GM12878 (cell line): ENCODE data around the gene ZFPM1. TPM values are rescaled to one million over a fixed set of nuclear protein-coding genes. Genes with fewer than 3 reads are reported as not detected.

Experiments
- ATAC-seq: fragments of 200-7000 bp; cut with Tn5 transposase; 3 replicates; pipeline ENCODE4 v1.9.1; 2020; ENCODE audit warnings: mild to moderate bottlenecking, moderate library complexity
- BruUV-seq: library from RNA; stranded (reverse); fragments of 400-500 nt; replicated peaks from 2 replicates; lab custom pipeline; 2021; lab: Mats Ljungman, UMichigan
- CTCF ChIA-PET: fragments of 300-600 bp; sonication (Branson Sonifier 250); formaldehyde crosslinking; extraction: SDS; loops from one replicate; lab custom pipeline; 2021; ENCODE audit warnings: inconsistent platforms; lab: Yijun Ruan, JAX
- POLR2A ChIA-PET: fragments of 350-600 bp; formaldehyde crosslinking; extraction: SDS; loops from one replicate; lab custom pipeline; 2021; ENCODE audit warnings: inconsistent platforms; lab: Charles Lee
- RAD21 ChIA-PET: fragments of 300-600 bp; sonication (Branson Sonifier 250); formaldehyde crosslinking; loops from one replicate; lab custom pipeline; 2023; ENCODE audit warnings: antibody characterized with exemption; ENCODE audit not compliant: unreplicated experiment; lab: Charles Lee
- SMC1A ChIA-PET: fragments of 300-600 bp; sonication (Branson Sonifier 250); formaldehyde crosslinking; loops from one replicate; lab custom pipeline; 2023; ENCODE audit not compliant: unreplicated experiment, uncharacterized antibody; lab: Charles Lee
- DNase-seq: peaks from one replicate; pipeline ENCODE4 v3.0.0-alpha.2; 2011; ENCODE audit warnings: low read depth, low spot score
- FAIRE-seq: peaks from 3 replicates; lab custom pipeline; 2011; peaks lifted over from hg19 to GRCh38; lab: Jason Lieb, UNC
- H2AFZ ChIP-seq: 2 replicates; pipeline ENCODE4 v1.6.0; 2011; ENCODE audit warnings: low read depth, low read length, control low read depth; ENCODE audit not compliant: control insufficient read depth
- H3K27ac ChIP-seq: 2 replicates; pipeline ENCODE4 v1.5.1; 2011; ENCODE audit warnings: control low read depth; ENCODE audit not compliant: control insufficient read depth, insufficient read depth
- H3K27me3 ChIP-seq, 2 experiments: replicated peaks in 1 of 2; 2 replicates each; pipeline versions ENCODE4 v1.6.0 to v1.6.1; 2011; ENCODE audit warnings: low read length in 1 of 2; ENCODE audit not compliant: control insufficient read depth in 2 of 2, insufficient read depth in 2 of 2
- H3K36me3 ChIP-seq, 2 experiments: 2 replicates each; pipeline ENCODE4 v1.5.1; 2011; ENCODE audit warnings: low read length in 1 of 2; ENCODE audit not compliant: control insufficient read depth in 2 of 2, insufficient read depth in 2 of 2
- H3K4me1 ChIP-seq: 2 replicates; pipeline ENCODE4 v1.6.1; 2011; ENCODE audit warnings: mild to moderate bottlenecking, low read length, moderate library complexity, mixed read lengths; ENCODE audit not compliant: control insufficient read depth, insufficient read depth
- H3K4me2 ChIP-seq: 2 replicates; pipeline ENCODE4 v1.6.0; 2011; ENCODE audit warnings: control low read depth; ENCODE audit not compliant: control insufficient read depth, insufficient read depth
- H3K4me3 ChIP-seq: fragments of 200-600 bp; sonication (generic); 2 replicates; pipeline ENCODE4 v1.5.1; 2016
- H3K79me2 ChIP-seq: 2 replicates; pipeline ENCODE4 v1.6.0; 2011; ENCODE audit warnings: low read length; ENCODE audit not compliant: control insufficient read depth, insufficient read depth
- H3K9ac ChIP-seq: 2 replicates; pipeline ENCODE4 v1.8.0; 2011; ENCODE audit warnings: low read length, control low read depth, mixed read lengths; ENCODE audit not compliant: control insufficient read depth, insufficient read depth
- H3K9me3 ChIP-seq: replicated peaks from 3 replicates; pipeline ENCODE4 v1.5.1; 2011; ENCODE audit warnings: mild to moderate bottlenecking, low read length; ENCODE audit not compliant: control insufficient read depth, insufficient read depth
- H4K20me1 ChIP-seq: 2 replicates; pipeline ENCODE4 v1.6.0; 2011; ENCODE audit not compliant: control insufficient read depth, insufficient read depth
- ATF7 ChIP-seq: fragments of 450-650 bp; IDR thresholded peaks from 2 replicates; pipeline ENCODE4 v1.6.1; 2016; ENCODE audit warnings: low read depth, mild to moderate bottlenecking
- BHLHE40 ChIP-seq, 2 experiments: fragments of 450-650 bp in 1 of 2; IDR thresholded peaks; 2 replicates each; pipeline ENCODE4 v1.6.1; 2011 to 2017; ENCODE audit warnings: low read depth in 2 of 2, borderline replicate concordance in 1 of 2, improper control_type of control experiment in 1 of 2, low read length in 1 of 2, mild to moderate bottlenecking in 1 of 2
- CBFB ChIP-seq: IDR thresholded peaks from 2 replicates; pipeline ENCODE4 v1.6.1; 2016; ENCODE audit warnings: antibody characterized with exemption, low read depth
- CHD1 ChIP-seq: IDR thresholded peaks from 2 replicates; pipeline ENCODE4 v1.6.1; 2012; ENCODE audit warnings: low read depth, low read length, improper control_type of control experiment
- IRF4 ChIP-seq: IDR thresholded peaks from 2 replicates; pipeline ENCODE4 v1.6.1; 2011; ENCODE audit warnings: low read depth, low read length
- MYC ChIP-seq: IDR thresholded peaks from 2 replicates; pipeline ENCODE4 v1.6.1; 2011; ENCODE audit warnings: mild to moderate bottlenecking, low read length, moderate library complexity, inconsistent platforms; ENCODE audit not compliant: insufficient read depth, insufficient replicate concordance, insufficient read length, severe bottlenecking
- NFYA ChIP-seq: IDR thresholded peaks from 2 replicates; pipeline ENCODE4 v1.6.1; 2011; ENCODE audit warnings: low read depth, mild to moderate bottlenecking, low read length, improper control_type of control experiment, borderline replicate concordance
- PAX5 ChIP-seq: IDR thresholded peaks from 2 replicates; pipeline ENCODE4 v1.6.1; 2011; ENCODE audit warnings: low read depth, low read length, borderline replicate concordance
- SIX5 ChIP-seq: IDR thresholded peaks from 2 replicates; pipeline ENCODE4 v1.6.1; 2011; ENCODE audit warnings: mild to moderate bottlenecking, low read depth, low read length, moderate library complexity; ENCODE audit not compliant: severe bottlenecking
- SMARCA5 ChIP-seq: fragments of 450-650 bp; IDR thresholded peaks from 2 replicates; pipeline ENCODE4 v1.6.1; 2017; ENCODE audit warnings: mild to moderate bottlenecking
- TCF3 ChIP-seq: IDR thresholded peaks from 2 replicates; pipeline ENCODE4 v1.6.1; 2012; ENCODE audit warnings: low read depth, mild to moderate bottlenecking, low read length, borderline replicate concordance; ENCODE audit not compliant: insufficient read depth
- WRNIP1 ChIP-seq: IDR thresholded peaks from 2 replicates; pipeline ENCODE4 v1.6.1; 2011; ENCODE audit warnings: low read depth, low read length, improper control_type of control experiment, borderline replicate concordance
- ZNF207 ChIP-seq: fragments of 450-650 bp; IDR thresholded peaks from 2 replicates; pipeline ENCODE4 v1.6.1; 2014; ENCODE audit warnings: antibody characterized with exemption, mild to moderate bottlenecking, borderline replicate concordance
- WGBS: methylation state at CpG from one replicate; pipeline ENCODE4 v1.1.6; 2016; ENCODE audit warnings: low lambda C conversion rate; ENCODE audit not compliant: insufficient replicate concordance, insufficient coverage; ENCODE audit errors: missing lambda C conversion rate; 5-methylcytosine and 5-hydroxymethylcytosine counted together
- in situ Hi-C: fragments of 300-500 bp; cut with MboI; formaldehyde crosslinking; loops from 9 replicates; pipeline ENCODE4 v1.14.3; 2018; ENCODE audit warnings: mixed read lengths
- intact Hi-C: fragments of 100-400 bp; cut with micrococcal nuclease; formaldehyde crosslinking; loops from one replicate; pipeline ENCODE4 v1.14.2; 2022; ENCODE audit not compliant: unreplicated experiment
- polyA plus RNA-seq, 11 experiments: library from polyadenylated mRNA; depleted of rRNA in 4 of 11; unstranded in 6 of 11; stranded (reverse) in 5 of 11; fragments of >200 nt; fragmentation: Nextera tagmentation in 4 of 11; fragmentation: Illumina TruSeq in 1 of 11; extraction: Ambion mirVana in 4 of 11; extraction: Trizol in 1 of 11; gene quantifications; 1 replicate in 1 of 11; 2 replicates in 10 of 11; pipeline versions ENCODE4 v1.2.1 to v1.2.3, GENCODE V29; 2011 to 2016; ENCODE audit warnings: inconsistent platforms in 2 of 11, missing spikeins in 2 of 11, low read depth in 1 of 11
- total RNA-seq, 4 experiments: library from RNA; depleted of rRNA in 3 of 4; stranded (reverse); fragments of >200 nt in 3 of 4; fragmentation: Illumina TruSeq in 1 of 4; extraction: Trizol in 1 of 4; gene quantifications; 2 replicates each; pipeline versions ENCODE4 v1.2.1 to v1.2.3, GENCODE V29; 2013 to 2021
- TF ChIP-seq, protein P1 (sequence below): IDR thresholded peaks from 2 replicates; pipeline ENCODE4 v1.6.1; 2011; ENCODE audit warnings: low read depth, mild to moderate bottlenecking, low read length, moderate library complexity, borderline replicate concordance; ENCODE audit errors: extremely low read depth
- TF ChIP-seq, protein P2 (sequence below): IDR thresholded peaks from 2 replicates; pipeline ENCODE4 v1.6.1; 2011; ENCODE audit warnings: borderline replicate concordance, low read depth, mild to moderate bottlenecking, moderate library complexity, mixed read lengths, low read length; ENCODE audit not compliant: insufficient read depth; ENCODE audit errors: extremely low read length
- TF ChIP-seq, protein P3 (sequence below): fragments of 450-650 bp; IDR thresholded peaks from 2 replicates; pipeline ENCODE4 v1.6.1; 2018; ENCODE audit warnings: mild to moderate bottlenecking, low read depth, moderate library complexity; ENCODE audit not compliant: partially characterized antibody
- TF ChIP-seq, protein P4 (sequence below): fragments of 450-650 bp; IDR thresholded peaks from 2 replicates; pipeline ENCODE4 v1.6.1; 2014; ENCODE audit warnings: mild to moderate bottlenecking

The ZFPM1 gene
- total and polyA plus RNA-seq, 10 of the 15 experiments (the other 5 are each of a cell fraction or from before 2014, with no cell fraction given) = 0.02 to 5.1 (median 0.30) TPM

DNA sequence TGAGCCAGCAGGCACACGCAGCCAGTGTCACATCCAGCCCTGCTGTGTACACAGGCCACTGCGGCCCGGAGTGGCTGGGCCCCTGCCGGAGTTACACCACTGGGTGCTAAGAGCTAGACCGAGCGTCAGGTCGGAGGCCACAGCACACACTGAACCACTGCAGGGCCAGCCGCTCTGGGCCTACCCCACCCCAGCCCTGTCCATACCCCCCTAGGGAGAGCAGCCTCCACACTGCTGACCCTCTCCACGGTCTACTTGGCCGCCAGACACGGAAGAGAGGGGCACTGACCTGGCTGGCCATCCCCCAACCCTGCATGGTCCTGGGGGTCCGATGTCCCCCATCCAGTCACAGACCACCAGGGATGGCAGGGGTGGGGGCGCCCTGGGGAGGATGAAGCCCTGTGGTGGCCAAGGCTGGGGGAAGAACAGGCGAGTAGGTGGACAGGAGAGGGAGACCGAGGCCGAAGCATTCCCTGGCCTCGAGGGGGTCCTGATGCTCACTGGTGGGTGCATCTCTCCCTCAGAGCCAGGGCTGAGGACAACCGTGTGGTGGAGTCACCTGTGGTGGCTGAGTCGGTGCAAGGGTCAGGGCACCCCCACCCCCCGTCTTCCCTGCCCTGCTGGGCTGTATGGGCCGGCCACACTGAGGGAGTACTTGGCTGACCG is 82.2 kb downstream of the ZFPM1 start:
- H3K9me3 ChIP-seq = no peaks in the 10 kb centered on the region
- ChIA-PET SMC1A (interaction anchor here (1.2 kb wide), 1 partner anchor 35 kb away, joined by 3 read pairs; the partner anchor contains the start of gene ZC3H18), CTCF (interaction anchor here (1.1 to 1.5 kb wide), 3 partner anchors 26 to 92 kb away, joined by 3 to 6 read pairs (median 4); no protein-coding TSS in a partner anchor), RAD21 (no interaction called here), POLR2A (no interaction called here)
- H3K36me3 ChIP-seq = no peaks in the 10 kb centered on the region
- H3K79me2 ChIP-seq = peaks cover 4% of the 10 kb centered on the region; the same call in 1 of the 2 replicates
- no peak overlapping the region for H3K27ac ChIP-seq
- peak overlapping the region; percentile 51; the same call in 1 of the 2 replicates for H3K9ac ChIP-seq
- no peak overlapping the region for H2AFZ ChIP-seq
- no peaks in the 10 kb centered on the region for H3K27me3 ChIP-seq
- no peak for FAIRE-seq
- peaks cover 5% of the 10 kb centered on the region for H3K4me1 ChIP-seq
- TSS peak; percentile 80 for BruUV-seq
- no peaks in the 10 kb centered on the region for H4K20me1 ChIP-seq
- ATAC-seq = peak; percentile 9
- WGBS = 88% methylated on average over 22 of the region's 22 CpGs
- intact Hi-C loops = no loop called here
- no peak for DNase-seq
- H3K4me3 ChIP-seq = peak overlapping the region; percentile 70
- in situ Hi-C loops = no loop called here
- peak overlapping the region; percentile 81 for H3K4me2 ChIP-seq
- TF ChIP-seq NFYA (no peak), MYC (no peak), ATF7 (no peak), WRNIP1 (no peak), IRF4 (no peak), ZNF207 (no peak), CBFB (no peak), BHLHE40 (IDR thresholded peaks at IDR 0.05; ENCODE audit: borderline replicate concordance in 1 of 2, low read depth in 2 of 2, low read length in 1 of 2) (no peak), SMARCA5 (no peak), SIX5 (no peak), PAX5 (0 out of 2 replicates have a peak, but pooled peaks have one; percentile 11), TCF3 (no peak), CHD1 (no peak)
- TF ChIP-seq, protein P1, sequence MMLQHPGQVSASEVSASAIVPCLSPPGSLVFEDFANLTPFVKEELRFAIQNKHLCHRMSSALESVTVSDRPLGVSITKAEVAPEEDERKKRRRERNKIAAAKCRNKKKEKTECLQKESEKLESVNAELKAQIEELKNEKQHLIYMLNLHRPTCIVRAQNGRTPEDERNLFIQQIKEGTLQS = no peak
- TF ChIP-seq, protein P2, sequence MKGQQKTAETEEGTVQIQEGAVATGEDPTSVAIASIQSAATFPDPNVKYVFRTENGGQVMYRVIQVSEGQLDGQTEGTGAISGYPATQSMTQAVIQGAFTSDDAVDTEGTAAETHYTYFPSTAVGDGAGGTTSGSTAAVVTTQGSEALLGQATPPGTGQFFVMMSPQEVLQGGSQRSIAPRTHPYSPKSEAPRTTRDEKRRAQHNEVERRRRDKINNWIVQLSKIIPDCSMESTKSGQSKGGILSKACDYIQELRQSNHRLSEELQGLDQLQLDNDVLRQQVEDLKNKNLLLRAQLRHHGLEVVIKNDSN = no peak
- TF ChIP-seq, protein P3, sequence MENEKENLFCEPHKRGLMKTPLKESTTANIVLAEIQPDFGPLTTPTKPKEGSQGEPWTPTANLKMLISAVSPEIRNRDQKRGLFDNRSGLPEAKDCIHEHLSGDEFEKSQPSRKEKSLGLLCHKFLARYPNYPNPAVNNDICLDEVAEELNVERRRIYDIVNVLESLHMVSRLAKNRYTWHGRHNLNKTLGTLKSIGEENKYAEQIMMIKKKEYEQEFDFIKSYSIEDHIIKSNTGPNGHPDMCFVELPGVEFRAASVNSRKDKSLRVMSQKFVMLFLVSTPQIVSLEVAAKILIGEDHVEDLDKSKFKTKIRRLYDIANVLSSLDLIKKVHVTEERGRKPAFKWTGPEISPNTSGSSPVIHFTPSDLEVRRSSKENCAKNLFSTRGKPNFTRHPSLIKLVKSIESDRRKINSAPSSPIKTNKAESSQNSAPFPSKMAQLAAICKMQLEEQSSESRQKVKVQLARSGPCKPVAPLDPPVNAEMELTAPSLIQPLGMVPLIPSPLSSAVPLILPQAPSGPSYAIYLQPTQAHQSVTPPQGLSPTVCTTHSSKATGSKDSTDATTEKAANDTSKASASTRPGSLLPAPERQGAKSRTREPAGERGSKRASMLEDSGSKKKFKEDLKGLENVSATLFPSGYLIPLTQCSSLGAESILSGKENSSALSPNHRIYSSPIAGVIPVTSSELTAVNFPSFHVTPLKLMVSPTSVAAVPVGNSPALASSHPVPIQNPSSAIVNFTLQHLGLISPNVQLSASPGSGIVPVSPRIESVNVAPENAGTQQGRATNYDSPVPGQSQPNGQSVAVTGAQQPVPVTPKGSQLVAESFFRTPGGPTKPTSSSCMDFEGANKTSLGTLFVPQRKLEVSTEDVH = no peak
- TF ChIP-seq, protein P4, sequence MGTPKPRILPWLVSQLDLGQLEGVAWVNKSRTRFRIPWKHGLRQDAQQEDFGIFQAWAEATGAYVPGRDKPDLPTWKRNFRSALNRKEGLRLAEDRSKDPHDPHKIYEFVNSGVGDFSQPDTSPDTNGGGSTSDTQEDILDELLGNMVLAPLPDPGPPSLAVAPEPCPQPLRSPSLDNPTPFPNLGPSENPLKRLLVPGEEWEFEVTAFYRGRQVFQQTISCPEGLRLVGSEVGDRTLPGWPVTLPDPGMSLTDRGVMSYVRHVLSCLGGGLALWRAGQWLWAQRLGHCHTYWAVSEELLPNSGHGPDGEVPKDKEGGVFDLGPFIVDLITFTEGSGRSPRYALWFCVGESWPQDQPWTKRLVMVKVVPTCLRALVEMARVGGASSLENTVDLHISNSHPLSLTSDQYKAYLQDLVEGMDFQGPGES = no peak
